CD14-positive monocyte (primary cell): ENCODE results near the gene MFN2. TPM values are rescaled to one million over a fixed set of nuclear protein-coding genes. Genes with fewer than 3 reads are reported as not detected.

Experiments
- DNase-seq, 3 donors: peaks; one replicate each; pipeline ENCODE4 v3.0.0-alpha.2; 2011 to 2022
- H2AFZ ChIP-seq: 2 replicates; pipeline ENCODE4 v1.6.0; 2012; ENCODE audit warnings: mild to moderate bottlenecking, low read depth, low read length, inconsistent platforms; ENCODE audit not compliant: insufficient read depth, poor library complexity, severe bottlenecking
- H3K27ac ChIP-seq, 2 donors: 1 replicate in 1 of 2; 2 replicates in 1 of 2; pipeline ENCODE4 v1.5.1; 2012 to 2013; ENCODE audit warnings: low read length in 2 of 2, control low read depth in 1 of 2, inconsistent platforms in 1 of 2, low read depth in 1 of 2, mild to moderate bottlenecking in 1 of 2
- H3K27me3 ChIP-seq, 2 donors: one replicate each; pipeline versions ENCODE4 v1.6.0 to v1.6.1; 2011 to 2013; ENCODE audit warnings: low read length in 2 of 2; ENCODE audit not compliant: control insufficient read depth in 2 of 2, insufficient read depth in 2 of 2
- H3K36me3 ChIP-seq, 2 donors: replicated peaks in 1 of 2; 1 replicate in 1 of 2; 2 replicates in 1 of 2; pipeline versions ENCODE4 v1.5.1 to v1.6.1; 2012 to 2013; ENCODE audit warnings: low read length in 2 of 2, control low read depth in 1 of 2, inconsistent platforms in 1 of 2, mild to moderate bottlenecking in 1 of 2; ENCODE audit not compliant: insufficient read depth in 2 of 2, control insufficient read depth in 1 of 2
- H3K4me1 ChIP-seq, 2 donors: 1 replicate in 1 of 2; 2 replicates in 1 of 2; pipeline versions ENCODE4 v1.5.1 to v1.6.1; 2012 to 2013; ENCODE audit warnings: low read length in 2 of 2, control low read depth in 1 of 2, inconsistent platforms in 1 of 2, mild to moderate bottlenecking in 1 of 2, moderate library complexity in 1 of 2; ENCODE audit not compliant: insufficient read depth in 2 of 2, control insufficient read depth in 1 of 2
- H3K4me2 ChIP-seq: replicated peaks from 2 replicates; pipeline ENCODE3; 2012; ENCODE audit warnings: low read length, moderate library complexity, mild to moderate bottlenecking; ENCODE audit not compliant: poor library complexity, severe bottlenecking; ENCODE audit errors: extremely low read depth
- H3K4me3 ChIP-seq, 3 experiments: fragments of 200-600 bp in 1 of 3; sonication (generic) in 1 of 3; replicated peaks in 1 of 3; 1 replicate in 2 of 3; 2 replicates in 1 of 3; pipeline ENCODE4 v1.5.1; 2011 to 2013; ENCODE audit warnings: low read length in 3 of 3, mild to moderate bottlenecking in 3 of 3, control low read depth in 2 of 3, low read depth in 2 of 3, inconsistent platforms in 1 of 3, moderate library complexity in 1 of 3
- H3K79me2 ChIP-seq: 2 replicates; pipeline ENCODE4 v1.6.0; 2012; ENCODE audit warnings: mild to moderate bottlenecking, control low read depth, inconsistent platforms, low read length, moderate library complexity; ENCODE audit not compliant: insufficient read depth
- H3K9ac ChIP-seq: 2 replicates; pipeline ENCODE4 v1.6.0; 2017; ENCODE audit warnings: low read length, mild to moderate bottlenecking; ENCODE audit not compliant: insufficient read depth, poor library complexity, severe bottlenecking
- H3K9me3 ChIP-seq, 2 donors: replicated peaks in 1 of 2; 1 replicate in 1 of 2; 2 replicates in 1 of 2; pipeline versions ENCODE4 v1.5.1 to v1.6.1; 2012 to 2013; ENCODE audit warnings: low read length in 2 of 2, control low read depth in 1 of 2; ENCODE audit not compliant: control insufficient read depth in 1 of 2, insufficient read depth in 1 of 2
- H4K20me1 ChIP-seq: 2 replicates; pipeline ENCODE4 v1.6.0; 2012; ENCODE audit warnings: mild to moderate bottlenecking, low read length, control low read depth, moderate library complexity; ENCODE audit not compliant: insufficient read depth
- H3K27ac Mint-ChIP-seq, 7 donors: one replicate each; pipeline ENCODE4 v1.8.0; 2020; ENCODE audit warnings: mild to moderate bottlenecking in 7 of 7, mixed read lengths in 7 of 7, moderate library complexity in 6 of 7, inconsistent platforms in 2 of 7
- H3K27me3 Mint-ChIP-seq, 3 donors: one replicate each; pipeline ENCODE4 v1.8.0; 2021 to 2022; ENCODE audit warnings: low read depth in 3 of 3, mild to moderate bottlenecking in 3 of 3, mixed read lengths in 3 of 3, moderate library complexity in 3 of 3, inconsistent platforms in 1 of 3
- H3K36me3 Mint-ChIP-seq, 2 donors: one replicate each; pipeline ENCODE4 v1.8.0; 2020; ENCODE audit warnings: mixed read lengths in 2 of 2, inconsistent platforms in 1 of 2, mild to moderate bottlenecking in 1 of 2
- H3K4me1 Mint-ChIP-seq: one replicate; pipeline ENCODE4 v1.8.0; 2020; ENCODE audit warnings: mild to moderate bottlenecking, mixed read lengths
- H3K4me3 Mint-ChIP-seq, 2 donors: one replicate each; pipeline ENCODE4 v1.8.0; 2020; ENCODE audit warnings: mild to moderate bottlenecking in 2 of 2, mixed read lengths in 2 of 2, moderate library complexity in 1 of 2
- H3K9me3 Mint-ChIP-seq, 7 donors: one replicate each; pipeline ENCODE4 v1.8.0; 2020 to 2022; ENCODE audit warnings: mixed read lengths in 7 of 7, mild to moderate bottlenecking in 6 of 7, moderate library complexity in 6 of 7, inconsistent platforms in 2 of 7
- CTCF ChIP-seq: fragments of 200-600 bp; IDR thresholded peaks from one replicate; pipeline ENCODE4 v1.8.0; 2022; ENCODE audit warnings: antibody characterized with exemption, mild to moderate bottlenecking
- WGBS: methylation state at CpG from one replicate; pipeline ENCODE4 v1.1.5; 2013; ENCODE audit warnings: missing lambda C conversion rate; ENCODE audit not compliant: insufficient coverage; 5-methylcytosine and 5-hydroxymethylcytosine counted together
- intact Hi-C, 2 donors: fragments of 100-400 bp; cut with micrococcal nuclease; formaldehyde crosslinking; loops; one replicate each; pipeline versions ENCODE4 v1.15.0 to v1.15.1; 2023
- polyA plus RNA-seq, 3 donors: library from polyadenylated mRNA; depleted of rRNA in 1 of 3; unstranded in 2 of 3; stranded (reverse) in 1 of 3; fragments of 300-500 nt in 2 of 3; fragments of >200 nt in 1 of 3; fragmentation: Illumina TruSeq in 2 of 3; gene quantifications; 1 replicate in 2 of 3; 2 replicates in 1 of 3; pipeline ENCODE4 v1.2.3, GENCODE V29; 2012 to 2021

MFN2 gene
- polyA plus RNA-seq, 3 donors, result 26.3 to 35.8 (median 30.3) TPM

- no peak for DNase-seq
- Histone ChIP-seq H4K20me1 (no peaks in the 10 kb centered on the region), H3K79me2 (no peaks in the 10 kb centered on the region), H3K4me3 (no peak overlapping the region), H2AFZ (no peak overlapping the region), H3K27me3 (peaks cover 20 to 30% of the 10 kb centered on the region in 2 donors), H3K9ac (no peak overlapping the region), H3K36me3 (no peaks in the 10 kb centered on the region), H3K9me3 (peaks cover 0 to 14% of the 10 kb centered on the region in 2 donors), H3K27ac (no peak overlapping the region), H3K4me1 (peaks cover 0 to 11% of the 10 kb centered on the region in 2 donors), H3K4me2 (no peak overlapping the region)
- Mint-ChIP-seq H3K36me3 (peaks cover 0 to 4% of the 10 kb centered on the region in 2 donors), H3K4me1 (peaks cover 10% of the 10 kb centered on the region), H3K27ac (no peak overlapping the region), H3K9me3 (peaks cover 0 to 20% (median 8%) of the 10 kb centered on the region in 7 donors), H3K4me3 (no peak overlapping the region), H3K27me3 (peaks cover 31 to 42% (median 35%) of the 10 kb centered on the region in 3 donors)
- 20% methylated on average over 1 of the region's 3 CpGs for whole genome bisulfite sequencing
- no peak for TF ChIP-seq CTCF
- intact Hi-C loops, result no loop called here
Observed at GRCh38 chr1:12059226-12059625, 79.0 kb downstream of the MFN2 start.

GRCh38 chr1:12059722-12060464 lies 79.6 kb downstream of the MFN2 start:
- no peak overlapping the region for H3K27ac Mint-ChIP-seq
- H3K4me3 ChIP-seq, result no peak overlapping the region
- no peak overlapping the region for H2AFZ ChIP-seq
- peaks cover 26 to 37% of the 10 kb centered on the region in 2 donors for H3K27me3 ChIP-seq
- no peak overlapping the region for H3K9ac ChIP-seq
- H3K9me3 ChIP-seq, result peaks cover 0 to 19% of the 10 kb centered on the region in 2 donors
- H3K27me3 Mint-ChIP-seq, result peaks cover 38 to 49% (median 41%) of the 10 kb centered on the region in 3 donors
- no peaks in the 10 kb centered on the region for H3K79me2 ChIP-seq
- DNase-seq, result no peak
- peaks cover 0 to 21% (median 8%) of the 10 kb centered on the region in 7 donors for H3K9me3 Mint-ChIP-seq
- H3K36me3 ChIP-seq, result no peaks in the 10 kb centered on the region
- WGBS, result 63% methylated on average over 7 of the region's 7 CpGs
- H4K20me1 ChIP-seq, result no peaks in the 10 kb centered on the region
- peaks cover 13% of the 10 kb centered on the region for H3K4me1 Mint-ChIP-seq
- intact Hi-C loops, result no loop called here
- TF ChIP-seq CTCF, result no peak
- H3K4me1 ChIP-seq, result peaks cover 0 to 11% of the 10 kb centered on the region in 2 donors
- H3K4me2 ChIP-seq, result no peak overlapping the region
- H3K36me3 Mint-ChIP-seq, result peaks cover 0 to 6% of the 10 kb centered on the region in 2 donors
- no peak overlapping the region for H3K4me3 Mint-ChIP-seq
- H3K27ac ChIP-seq, result no peak overlapping the region
